Activated effector memory CD4-positive, alpha-beta T cell treated with Interleukin-2 at 50 U/mL for 16 hours (primary cell): ENCODE results near the gene RABEP1.

Experiments used
- DNase-seq: peaks from one replicate; pipeline ENCODE4 v3.0.0-alpha.2; 2020

RABEP1 gene

GRCh38 chr17:5365831-5366230 lies 83.7 kb downstream of the RABEP1 start:
- DNase-seq: no peak

DNA sequence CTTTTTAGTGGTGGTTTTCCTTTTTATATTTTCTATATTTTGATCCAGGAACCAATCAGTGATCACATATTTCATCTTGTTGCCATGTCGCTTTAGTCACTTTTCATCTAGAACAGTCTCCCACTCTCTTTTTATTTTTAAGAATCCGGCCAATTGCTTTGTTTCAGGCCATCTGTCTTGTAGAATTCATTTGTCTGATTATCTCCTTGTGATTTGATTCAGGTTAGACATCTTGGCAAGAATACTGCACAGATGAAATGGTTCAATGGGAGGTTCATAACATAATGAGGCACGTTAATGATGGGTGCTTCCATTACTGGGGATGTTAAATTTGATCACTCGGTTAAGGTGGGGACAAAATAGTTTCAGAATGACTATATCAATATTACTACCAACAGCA lies 88.3 kb downstream of the RABEP1 start:
- DNase-seq: no peak

- no peak for DNase-seq
These were observed 91.0 kb downstream of the RABEP1 start for GRCh38 chr17:5373112-5373511.

GRCh38 chr17:5378566-5379207 lies 96.6 kb downstream of the RABEP1 start:
- no peak for DNase-seq

DNA sequence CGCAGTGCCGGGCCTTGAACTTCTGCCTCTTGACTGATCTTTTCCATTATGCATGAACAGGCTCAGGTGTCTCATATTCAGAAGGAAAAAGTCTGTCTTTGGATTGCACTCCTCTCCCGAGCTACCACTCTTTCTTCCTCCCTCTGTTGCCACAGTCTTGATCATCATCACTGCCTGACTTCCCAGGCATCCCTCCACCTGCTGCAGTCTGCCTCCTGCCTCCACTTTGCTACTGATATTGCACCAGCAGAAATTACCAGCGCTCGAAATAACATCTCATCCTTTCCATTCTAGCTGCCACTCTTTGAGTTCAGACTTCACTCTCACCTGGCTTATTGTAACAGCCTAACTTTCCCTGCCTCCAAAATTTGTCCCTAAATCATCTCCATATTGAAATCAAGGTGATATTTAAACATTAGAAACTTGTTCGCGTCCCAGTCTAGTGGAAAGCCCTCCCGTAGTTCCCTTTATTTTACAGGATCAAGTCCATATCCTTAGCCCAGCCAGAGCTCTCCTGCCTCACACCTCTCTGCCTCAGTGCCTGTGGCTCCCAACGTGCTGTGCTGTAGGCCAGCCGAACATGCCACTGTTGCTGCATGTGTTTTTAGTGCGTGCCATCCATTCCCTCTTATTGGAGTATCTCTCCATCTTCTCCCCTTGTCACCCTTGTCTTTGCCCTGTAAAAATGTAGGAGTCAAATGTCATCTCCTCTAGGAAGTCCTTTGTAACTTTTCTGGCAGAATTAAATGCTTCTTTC lies 97.4 kb downstream of the RABEP1 start:
- DNase-seq: no peak

DNA sequence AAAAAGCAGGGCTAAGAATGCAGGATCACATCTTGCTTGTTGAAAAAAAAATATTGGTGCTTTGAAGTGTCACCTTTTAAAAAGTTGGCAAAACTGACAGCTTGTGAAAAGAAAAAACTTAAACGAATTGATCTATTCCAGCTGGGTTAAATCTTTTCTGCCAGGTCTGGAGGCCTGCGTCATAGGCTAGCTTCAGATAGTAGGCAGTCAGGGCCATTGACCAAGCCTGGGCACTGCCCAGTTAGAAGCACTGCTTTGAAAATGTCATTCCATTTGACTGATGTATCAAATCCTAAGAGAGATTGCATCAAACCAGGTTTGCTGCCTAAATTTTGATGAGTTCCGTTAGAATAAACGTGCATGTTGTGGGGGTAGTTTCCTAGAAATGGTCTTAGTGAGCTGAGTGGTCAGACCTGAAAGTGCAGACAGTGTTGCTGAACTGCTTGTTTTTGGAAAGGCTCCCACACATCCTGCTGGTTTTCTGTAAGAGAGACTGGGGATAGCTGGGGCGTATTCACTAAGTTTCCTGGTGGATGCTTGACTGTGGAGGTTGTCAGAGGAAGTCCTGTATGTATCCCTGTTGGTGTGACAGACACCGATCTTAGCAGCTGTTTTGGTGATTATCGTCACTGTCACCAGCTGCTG lies 98.5 kb downstream of the RABEP1 start:
- DNase-seq: no peak

DNA sequence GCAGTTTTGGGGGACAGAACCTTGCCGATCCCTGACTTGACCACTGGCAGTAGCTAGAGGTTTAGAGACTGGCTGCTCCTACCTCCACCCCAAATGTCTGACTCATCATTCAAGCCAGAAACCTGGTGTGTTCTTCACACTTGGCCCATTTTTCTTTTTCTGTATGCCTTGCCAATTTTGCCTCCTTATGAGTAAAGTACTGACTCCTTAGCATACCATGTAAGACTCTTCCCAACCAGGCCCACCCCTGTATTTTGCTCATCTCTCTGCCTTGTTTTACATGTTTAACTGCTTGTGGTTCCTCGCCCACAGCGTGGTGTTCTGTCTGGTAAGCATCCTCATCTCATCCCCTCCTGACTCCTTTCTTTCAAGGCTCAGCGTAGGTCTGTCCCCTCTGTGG lies 99.5 kb downstream of the RABEP1 start:
- DNase-seq: no peak

DNA sequence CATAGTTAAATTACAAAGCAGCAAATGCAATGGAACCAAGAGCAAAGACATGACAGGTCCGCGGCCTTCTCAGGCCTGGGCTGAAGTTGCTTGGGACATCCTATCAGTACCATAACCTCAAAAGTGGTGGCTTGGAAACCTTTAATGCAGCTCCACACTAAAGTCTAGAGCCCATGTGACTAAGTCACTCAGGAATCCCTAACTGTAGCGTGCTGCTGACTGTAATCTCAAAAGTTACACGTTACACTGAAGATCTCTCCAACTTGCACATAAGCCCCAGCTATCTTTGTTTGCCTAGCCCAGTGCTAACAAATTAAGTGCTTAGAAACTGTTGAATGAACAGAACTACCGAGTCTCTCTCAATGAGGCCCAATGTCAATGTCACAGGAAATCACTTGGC lies 109.6 kb downstream of the RABEP1 start:
- no peak for DNase-seq

- DNase-seq: no peak
These were observed 114.5 kb downstream of the RABEP1 start for GRCh38 chr17:5396612-5397011.

DNA sequence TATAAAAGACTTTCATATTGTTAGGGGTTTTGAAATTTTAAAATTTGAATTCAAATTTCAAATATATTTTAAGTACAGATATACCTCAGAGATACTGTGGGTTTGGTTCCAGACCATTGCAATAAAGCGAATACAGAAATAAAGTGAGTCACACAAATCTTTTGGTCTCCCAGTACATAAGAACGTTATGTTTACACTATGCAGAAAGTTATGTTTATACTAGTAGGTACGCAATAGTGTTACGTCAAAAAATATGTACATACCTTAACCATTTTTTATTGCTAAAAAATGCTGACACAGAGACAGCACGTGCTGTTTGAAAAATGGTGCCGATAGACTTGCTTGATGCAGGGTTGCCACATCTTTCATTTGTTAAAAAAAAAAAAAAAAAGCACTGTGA lies 117.7 kb downstream of the RABEP1 start:
- DNase-seq: no peak

DNA sequence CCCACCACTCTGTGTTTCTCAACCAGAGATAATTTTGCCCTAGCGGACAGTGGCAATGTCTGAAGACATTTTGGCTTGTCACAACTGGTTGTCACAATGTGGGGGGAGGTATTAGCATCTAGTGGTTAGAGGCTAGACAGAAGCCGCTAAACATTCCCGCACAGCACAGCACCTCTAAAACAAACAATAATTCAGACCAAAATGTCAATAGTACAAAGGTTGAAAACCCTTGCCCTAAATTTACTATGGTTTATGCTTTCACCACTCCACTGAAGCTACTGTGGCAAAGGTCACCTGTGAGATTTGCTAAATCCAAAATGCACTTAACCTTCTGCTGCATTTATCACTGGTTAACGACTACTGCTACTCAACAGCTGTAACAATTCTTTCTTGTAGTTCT lies 123.3 kb downstream of the RABEP1 start:
- DNase-seq: no peak

DNA sequence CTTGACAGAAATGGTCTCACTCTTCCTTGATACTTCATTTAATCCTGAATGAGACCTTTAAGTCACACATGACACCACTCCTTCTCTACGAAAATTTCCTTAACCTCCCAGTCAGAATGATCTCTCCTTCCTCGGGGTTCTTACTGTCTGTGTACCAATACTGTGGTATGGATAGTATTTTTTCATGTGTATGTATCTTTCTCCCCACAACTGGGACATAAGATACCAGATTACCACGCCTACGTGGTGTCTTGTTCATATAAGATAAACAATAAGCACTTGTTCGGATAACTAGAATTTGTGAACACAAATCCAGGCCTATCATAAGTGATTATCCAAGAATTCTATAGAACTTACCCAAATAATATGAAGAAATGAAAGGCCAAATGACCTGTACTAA lies 126.1 kb downstream of the RABEP1 start:
- no peak for DNase-seq

- DNase-seq: no peak
These were observed 128.6 kb downstream of the RABEP1 start for GRCh38 chr17:5410594-5411272.

GRCh38 chr17:5413682-5414081 lies 131.6 kb downstream of the RABEP1 start:
- DNase-seq: no peak

- DNase-seq: no peak
These were observed 134.8 kb downstream of the RABEP1 start for GRCh38 chr17:5416901-5417300.

- peak; percentile 41 for DNase-seq
These were observed 136.8 kb downstream of the RABEP1 start for GRCh38 chr17:5418858-5419355.

- DNase-seq: peak; percentile 94
These were observed 137.4 kb downstream of the RABEP1 start, which contains the start of gene NUP88 for GRCh38 chr17:5419356-5419958. NUP88 (minus strand) TSS chr17:5419662; CDS start chr17:5419650, 12 bp downstream.

DNA sequence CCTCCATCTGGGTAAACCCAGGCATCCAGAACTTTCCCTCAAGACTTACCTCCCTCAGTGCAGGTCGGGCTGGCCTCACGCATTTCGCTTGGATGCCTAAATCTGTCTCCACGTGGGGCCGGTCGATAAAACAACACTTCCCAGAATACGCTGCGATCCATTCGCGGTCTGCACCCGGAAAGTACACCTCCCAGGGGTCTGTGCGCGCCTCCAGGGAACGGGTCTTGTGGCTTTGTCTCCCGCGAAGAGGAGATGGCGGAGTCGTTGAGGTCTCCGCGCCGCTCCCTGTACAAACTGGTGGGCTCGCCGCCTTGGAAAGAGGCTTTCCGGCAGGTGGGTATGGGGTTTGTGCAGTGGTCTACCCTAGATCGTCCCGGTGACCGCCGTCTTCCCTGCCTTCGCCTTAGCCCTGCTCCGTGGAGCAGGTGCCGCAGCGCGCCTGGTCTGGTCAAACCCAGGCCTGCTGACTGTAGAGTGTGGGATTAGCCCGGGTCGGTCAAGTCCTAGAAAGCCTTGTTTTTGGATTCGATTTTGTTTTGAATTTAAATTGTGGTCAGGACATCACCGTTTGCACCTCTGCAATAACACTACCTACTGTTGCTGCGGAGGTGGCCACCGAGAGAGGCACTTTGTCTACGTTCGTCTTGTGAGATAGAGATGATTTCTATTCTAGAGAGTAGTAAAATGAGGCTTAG lies 138.0 kb downstream of the RABEP1 start, which contains the start of gene RPAIN:
TSS of gene RPAIN (plus strand) at position 224 of the 695 bp plus-strand sequence. CDS start at position 253, 29 bp downstream.
- DNase-seq: peak; percentile 80

DNA sequence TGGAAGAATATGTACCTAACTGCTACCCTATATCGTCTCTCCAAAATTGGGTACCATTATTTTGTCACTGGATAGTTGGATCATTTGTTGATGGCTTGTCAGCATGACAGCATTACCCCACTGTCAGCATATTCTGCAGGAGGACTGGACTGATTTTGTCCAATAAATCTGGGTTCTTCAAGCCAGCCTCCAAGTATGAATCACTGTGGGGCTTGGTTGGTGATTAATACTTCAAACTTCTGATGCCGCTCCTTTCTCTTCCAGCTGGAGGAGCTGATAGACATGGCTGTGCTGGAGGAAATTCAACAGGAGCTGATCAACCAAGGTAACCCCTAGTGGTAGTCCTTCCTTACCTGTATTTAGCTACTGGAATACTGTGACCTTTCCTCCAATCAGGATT lies 140.4 kb downstream of the RABEP1 start:
- no peak for DNase-seq

DNA sequence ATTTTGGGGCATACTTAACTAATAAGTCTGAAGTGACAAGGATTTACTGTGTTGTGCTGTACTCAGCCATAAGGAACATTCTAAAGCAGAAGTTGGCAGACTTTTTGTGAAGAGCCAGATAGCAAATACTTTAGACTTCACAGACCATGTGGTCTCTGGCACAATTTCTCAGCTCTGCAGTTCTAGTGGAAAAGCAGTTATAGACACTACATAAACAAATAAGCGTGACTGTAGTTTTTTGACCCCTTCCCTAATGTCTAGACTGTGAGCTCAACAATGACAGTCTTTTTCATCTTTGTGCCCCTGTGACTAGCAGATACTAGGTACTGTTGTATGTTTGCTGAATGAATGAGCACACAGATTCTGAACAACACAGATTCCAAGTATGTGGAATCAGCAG lies 142.8 kb downstream of the RABEP1 start:
- DNase-seq: no peak

DNA sequence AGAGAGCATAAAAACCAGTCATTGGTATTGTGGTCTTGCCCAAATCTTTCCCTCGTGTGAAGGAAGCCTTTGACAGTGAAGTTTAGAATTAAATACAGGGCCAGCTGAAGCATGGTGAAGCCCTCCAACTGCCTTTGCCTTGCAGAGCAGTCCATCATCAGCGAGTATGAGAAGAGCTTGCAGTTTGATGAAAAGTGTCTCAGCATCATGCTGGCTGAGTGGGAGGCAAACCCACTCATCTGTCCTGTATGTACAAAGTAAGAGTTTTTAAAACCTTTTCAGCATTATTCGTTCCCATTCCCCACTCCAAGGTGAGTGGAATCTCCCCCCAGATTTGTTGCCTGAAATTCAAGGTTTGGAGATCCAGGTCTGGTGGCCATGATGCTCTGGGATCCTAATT lies 143.7 kb downstream of the RABEP1 start:
- no peak for DNase-seq
